GM18909 (cell line): Measurements from ENCODE around the gene CDH11.

Experiments used
- ATAC-seq: cut with Tn5 transposase; IDR thresholded peaks from one replicate; pipeline ENCODE4 v1.9.1; 2021; ENCODE audit warnings: mild to moderate bottlenecking; ENCODE audit not compliant: unreplicated experiment, poor library complexity

The CDH11 gene

GRCh38 chr16:65071433-65072311 lies 50.2 kb downstream of the CDH11 start:
- no peak for ATAC-seq

GRCh38 chr16:65070831-65071432 lies 50.9 kb downstream of the CDH11 start:
- no peak for ATAC-seq

- no peak for ATAC-seq
These were observed 52.1 kb downstream of the CDH11 start for GRCh38 chr16:65069766-65070165.

GRCh38 chr16:65069065-65069464 lies 52.8 kb downstream of the CDH11 start:
- no peak for ATAC-seq

- no peak for ATAC-seq
These were observed 53.6 kb downstream of the CDH11 start for GRCh38 chr16:65068151-65068740.

GRCh38 chr16:65066651-65067050 lies 55.2 kb downstream of the CDH11 start:
- no peak for ATAC-seq

GRCh38 chr16:65065031-65065430 lies 56.8 kb downstream of the CDH11 start:
- no peak for ATAC-seq

GRCh38 chr16:65064131-65064530 lies 57.7 kb downstream of the CDH11 start:
- ATAC-seq = no peak

- no peak for ATAC-seq
These were observed 58.9 kb downstream of the CDH11 start for GRCh38 chr16:65062736-65063583.

- ATAC-seq = no peak
These were observed 59.8 kb downstream of the CDH11 start for GRCh38 chr16:65061935-65062518.

GRCh38 chr16:65061263-65061662 lies 60.6 kb downstream of the CDH11 start:
- no peak for ATAC-seq

GRCh38 chr16:65059406-65059980 lies 62.4 kb downstream of the CDH11 start:
- ATAC-seq = no peak

- ATAC-seq = no peak
These were observed 64.7 kb downstream of the CDH11 start for GRCh38 chr16:65057184-65057583.

GRCh38 chr16:65054457-65054856 lies 67.4 kb downstream of the CDH11 start:
- no peak for ATAC-seq

GRCh38 chr16:65049679-65050078 lies 72.2 kb downstream of the CDH11 start:
- ATAC-seq = no peak

GRCh38 chr16:65045961-65046360 lies 75.9 kb downstream of the CDH11 start:
- ATAC-seq = no peak

GRCh38 chr16:65044873-65045272 lies 77.0 kb downstream of the CDH11 start:
- no peak for ATAC-seq

- no peak for ATAC-seq
These were observed 77.8 kb downstream of the CDH11 start for GRCh38 chr16:65044026-65044425.

GRCh38 chr16:65042438-65043365 lies 79.2 kb downstream of the CDH11 start:
- ATAC-seq = no peak
